HepG2 (cell line): ENCODE data around the gene ABHD6. TPM values are rescaled to one million over a fixed set of nuclear protein-coding genes. Genes with fewer than 3 reads are reported as not detected.

Experiments
- ASH2L ChIP-seq: fragments of 300-600, 200-600 bp; sonication (generic); IDR thresholded peaks from 2 replicates; pipeline ENCODE4 v1.7.0; 2017; ENCODE audit warnings: low read depth, mild to moderate bottlenecking, moderate library complexity, mixed read lengths, low read length; ENCODE audit not compliant: insufficient read length
- ATF7 ChIP-seq, 2 experiments: fragments of 450-650 bp in 1 of 2; sonication (generic) in 1 of 2; formaldehyde crosslinking in 1 of 2; IDR thresholded peaks; 2 replicates each; pipeline versions ENCODE4 v1.4.0 to v1.6.1; 2016 to 2020; ENCODE audit warnings: antibody characterized with exemption in 1 of 2, mild to moderate bottlenecking in 1 of 2, missing genetic modification reagents in 1 of 2
- CBX1 ChIP-seq: IDR thresholded peaks from one replicate; pipeline ENCODE4 v1.6.1; 2016; ENCODE audit warnings: antibody characterized with exemption, low read depth
- CBX5 ChIP-seq: sonication (generic); formaldehyde crosslinking; IDR thresholded peaks from 2 replicates; pipeline ENCODE4 v1.4.0; 2020; ENCODE audit warnings: missing genetic modification reagents, borderline replicate concordance
- GATAD1 ChIP-seq: IDR thresholded peaks from 2 replicates; pipeline ENCODE4 v1.6.1; 2016; ENCODE audit warnings: missing genetic modification reagents, missing compliant biosample characterization
- HNRNPL ChIP-seq: fragments of 200-400 bp; formaldehyde crosslinking; IDR thresholded peaks from 2 replicates; pipeline ENCODE4 v1.6.1; 2017; ENCODE audit warnings: mild to moderate bottlenecking, low read depth, low read length
- IRF1 ChIP-seq: sonication (generic); formaldehyde crosslinking; IDR thresholded peaks from 2 replicates; pipeline ENCODE4 v1.4.0; 2020; ENCODE audit warnings: low read depth, mild to moderate bottlenecking, missing genetic modification reagents
- KAT7 ChIP-seq: IDR thresholded peaks from 2 replicates; pipeline ENCODE4 v1.6.1; 2018; ENCODE audit warnings: borderline replicate concordance, missing compliant biosample characterization
- MEIS1 ChIP-seq: sonication (generic); formaldehyde crosslinking; IDR thresholded peaks from 2 replicates; pipeline ENCODE4 v1.9.0; 2021; ENCODE audit warnings: mild to moderate bottlenecking, missing genetic modification reagents, moderate library complexity, borderline replicate concordance
- MIXL1 ChIP-seq: IDR thresholded peaks from 2 replicates; pipeline ENCODE4 v1.6.1; 2016
- PAXIP1 ChIP-seq: sonication (generic); formaldehyde crosslinking; conservative IDR thresholded peaks from 2 replicates; pipeline ENCODE4 v1.4.0; 2020; ENCODE audit warnings: mild to moderate bottlenecking, missing genetic modification reagents, moderate library complexity
- RAD51 ChIP-seq: fragments of 450-650 bp; IDR thresholded peaks from 2 replicates; pipeline ENCODE4 v1.6.1; 2016; ENCODE audit warnings: borderline replicate concordance
- SAP130 ChIP-seq: IDR thresholded peaks from 2 replicates; pipeline ENCODE4 v1.6.1; 2016; ENCODE audit warnings: low read depth
- SRF ChIP-seq: IDR thresholded peaks from 2 replicates; pipeline ENCODE4 v1.6.1; 2011; ENCODE audit warnings: mild to moderate bottlenecking, low read depth, low read length, moderate library complexity
- STAG1 ChIP-seq: sonication (generic); formaldehyde crosslinking; IDR thresholded peaks from 2 replicates; pipeline ENCODE4 v1.4.0; 2020; ENCODE audit warnings: missing genetic modification reagents
- ZFY ChIP-seq: sonication (generic); formaldehyde crosslinking; IDR thresholded peaks from 2 replicates; pipeline ENCODE4 v1.4.0; 2020; ENCODE audit warnings: missing genetic modification reagents
- ZNF180 ChIP-seq: sonication (generic); formaldehyde crosslinking; IDR thresholded peaks from 2 replicates; pipeline ENCODE4 v1.4.0; 2020; ENCODE audit warnings: low read depth, missing genetic modification reagents, borderline replicate concordance
- ZNF260 ChIP-seq: sonication (generic); formaldehyde crosslinking; IDR thresholded peaks from 2 replicates; pipeline ENCODE4 v1.4.0; 2020; ENCODE audit warnings: missing genetic modification reagents, low read depth, mild to moderate bottlenecking, borderline replicate concordance
- ZNF281 ChIP-seq: sonication (generic); formaldehyde crosslinking; IDR thresholded peaks from 2 replicates; pipeline ENCODE4 v1.4.0; 2020; ENCODE audit warnings: missing genetic modification reagents, borderline replicate concordance
- ZNF503 ChIP-seq: sonication (generic); formaldehyde crosslinking; IDR thresholded peaks from 2 replicates; pipeline ENCODE4 v1.4.0; 2020; ENCODE audit warnings: missing genetic modification reagents
- ZNF589 ChIP-seq: sonication (generic); formaldehyde crosslinking; conservative IDR thresholded peaks from 2 replicates; pipeline ENCODE4 v1.8.0; 2022; ENCODE audit warnings: mild to moderate bottlenecking, moderate library complexity, missing genetic modification reagents
- ZSCAN30 ChIP-seq: sonication (generic); formaldehyde crosslinking; IDR thresholded peaks from 2 replicates; pipeline ENCODE4 v1.5.0; 2020; ENCODE audit warnings: mild to moderate bottlenecking, missing genetic modification reagents
- polyA plus RNA-seq, 8 experiments: library from polyadenylated mRNA; depleted of rRNA in 3 of 8; stranded (reverse) in 7 of 8; unstranded in 1 of 8; fragments of >200 nt; fragmentation: Illumina TruSeq in 4 of 8; extraction: Trizol in 4 of 8; gene quantifications; 2 replicates each; pipeline versions ENCODE4 v1.2.1 to v1.2.3, GENCODE V29; 2011 to 2016; ENCODE audit warnings: low read depth in 4 of 8, missing spikeins in 1 of 8, mixed read lengths in 1 of 8; ENCODE audit not compliant: insufficient read depth in 1 of 8
- total RNA-seq, 5 experiments: library from RNA; depleted of rRNA; stranded (reverse); fragments of >200 nt; fragmentation: Illumina TruSeq; extraction: Trizol; gene quantifications; 2 replicates each; pipeline ENCODE4 v1.2.3, GENCODE V29; 2016; ENCODE audit warnings: low read depth in 1 of 5

The ABHD6 gene
- total and polyA plus RNA-seq, 2 of the 13 experiments (the other 11 are each of a cell fraction or from before 2014, with no cell fraction given), result 9.0 to 17.2 TPM

GRCh38 chr3:58188921-58189451 lies 48.6 kb upstream of the ABHD6 start (continued):
- TF ChIP-seq ZSCAN30, result no peak
- no peak for TF ChIP-seq ZNF589
- 0 out of 2 replicates have a peak, but pooled peaks have one; percentile 32 for TF ChIP-seq GATAD1 (CRISPR knock-in tag)
- peak; percentile 93 for TF ChIP-seq PAXIP1 (CRISPR knock-in tag)
- TF ChIP-seq HNRNPL, result no peak
- TF ChIP-seq CBX5, result no peak; the same call in 1 of the 2 replicates
- TF ChIP-seq ZNF260 (CRISPR knock-in tag), result no peak
- TF ChIP-seq CBX1, result no peak
- peak; percentile 99 for TF ChIP-seq ZNF281 (CRISPR knock-in tag)
- TF ChIP-seq ATF7 (IDR thresholded peaks at IDR 0.05), result no peak
- no peak for TF ChIP-seq ATF7 (CRISPR knock-in tag; IDR thresholded peaks at IDR 0.05)
- TF ChIP-seq STAG1 (CRISPR knock-in tag), result peak; percentile 25; the same call in 1 of the 2 replicates
- TF ChIP-seq MEIS1, result 0 out of 2 replicates have a peak, but pooled peaks have one; percentile 48
- TF ChIP-seq ZNF503 (CRISPR knock-in tag), result peak; percentile 71; the same call in 1 of the 2 replicates
- no peak for TF ChIP-seq ZFY
- 0 out of 2 replicates have a peak, but pooled peaks have one; percentile 53 for TF ChIP-seq MIXL1 (CRISPR knock-in tag)
- no peak for TF ChIP-seq RAD51
- no peak for TF ChIP-seq SRF
- TF ChIP-seq SAP130 (CRISPR knock-in tag), result peak; percentile 64
- TF ChIP-seq IRF1 (CRISPR knock-in tag), result no peak
- no peak for TF ChIP-seq KAT7 (CRISPR knock-in tag)
- no peak for TF ChIP-seq ZNF180
- no peak for TF ChIP-seq ASH2L
